MM.1S (cell line): ENCODE measurements around the gene PMM2.
A peak's percentile ranks its signal among the peaks of the same experiment; 100 is the strongest.

Experiments
- DNase-seq: peaks from one replicate; pipeline ENCODE4 v3.0.0-alpha.2; 2015
- H2AFZ ChIP-seq: fragments of 300-600 bp; sonication (generic); 2 replicates; pipeline ENCODE4 v1.6.0; 2016; ENCODE audit warnings: antibody characterized with exemption, low read length
- H3F3A ChIP-seq: fragments of 300-600 bp; sonication (generic); 2 replicates; pipeline ENCODE4 v1.6.1; 2016; ENCODE audit warnings: mild to moderate bottlenecking, antibody characterized with exemption, low read length, moderate library complexity, mixed read lengths; ENCODE audit not compliant: insufficient read depth
- H3K27ac ChIP-seq: fragments of 300-600 bp; sonication (generic); 2 replicates; pipeline ENCODE4 v1.5.1; 2016; ENCODE audit warnings: mild to moderate bottlenecking, low read length
- H3K27me3 ChIP-seq: fragments of 300-600 bp; sonication (generic); replicated peaks from 2 replicates; pipeline ENCODE4 v1.6.0; 2016; ENCODE audit warnings: low read length; ENCODE audit not compliant: insufficient read depth
- H3K36me3 ChIP-seq: fragments of 300-600 bp; sonication (generic); replicated peaks from 2 replicates; pipeline ENCODE4 v1.6.1; 2016; ENCODE audit warnings: mild to moderate bottlenecking, low read length, mixed read lengths; ENCODE audit not compliant: insufficient read depth
- H3K4me1 ChIP-seq: fragments of 300-600 bp; sonication (generic); 2 replicates; pipeline ENCODE4 v1.6.1; 2016; ENCODE audit warnings: low read length, mixed read lengths
- H3K4me2 ChIP-seq: fragments of 300-600 bp; sonication (generic); 2 replicates; pipeline ENCODE4 v1.6.0; 2016; ENCODE audit warnings: low read depth, low read length
- H3K4me3 ChIP-seq: fragments of 300-600 bp; sonication (generic); 2 replicates; pipeline ENCODE4 v1.5.1; 2016; ENCODE audit warnings: low read length, mixed read lengths
- H3K79me2 ChIP-seq: fragments of 300-600 bp; sonication (generic); 2 replicates; pipeline ENCODE4 v1.6.1; 2016; ENCODE audit warnings: mixed run types, low read length, mixed read lengths
- H3K9ac ChIP-seq: fragments of 300-600 bp; sonication (generic); 2 replicates; pipeline ENCODE4 v1.6.1; 2016; ENCODE audit warnings: low read length, mixed read lengths
- H3K9me2 ChIP-seq: fragments of 300-600 bp; sonication (generic); replicated peaks from 2 replicates; pipeline ENCODE4 v1.6.1; 2016; ENCODE audit warnings: mild to moderate bottlenecking, low read length, mixed read lengths; ENCODE audit not compliant: insufficient read depth
- H3K9me3 ChIP-seq: fragments of 300-600 bp; sonication (generic); replicated peaks from 2 replicates; pipeline ENCODE4 v1.6.1; 2016; ENCODE audit warnings: mild to moderate bottlenecking, low read length, mixed read lengths; ENCODE audit not compliant: insufficient read depth
- H4K20me1 ChIP-seq: fragments of 300-600 bp; sonication (generic); 2 replicates; pipeline ENCODE4 v1.6.1; 2016; ENCODE audit warnings: mild to moderate bottlenecking, low read length, moderate library complexity, mixed read lengths; ENCODE audit not compliant: insufficient read depth
- EZH2 ChIP-seq: fragments of 300-600 bp; sonication (generic); optimal IDR thresholded peaks from 2 replicates; pipeline ENCODE3; 2017; ENCODE audit warnings: low read depth, mild to moderate bottlenecking, antibody characterized with exemption, low read length, mixed read lengths
- EZH2phosphoT487 ChIP-seq: fragments of 300-600 bp; sonication (generic); IDR thresholded peaks from 2 replicates; pipeline ENCODE4 v1.6.1; 2018; ENCODE audit warnings: antibody characterized with exemption, low read length
- TF ChIP-seq, protein P1 (sequence below): fragments of 300-600 bp; sonication (generic); IDR thresholded peaks from 2 replicates; pipeline ENCODE4 v1.5.1; 2016; ENCODE audit warnings: antibody characterized with exemption, low read length, mixed read lengths

Gene PMM2

DNA sequence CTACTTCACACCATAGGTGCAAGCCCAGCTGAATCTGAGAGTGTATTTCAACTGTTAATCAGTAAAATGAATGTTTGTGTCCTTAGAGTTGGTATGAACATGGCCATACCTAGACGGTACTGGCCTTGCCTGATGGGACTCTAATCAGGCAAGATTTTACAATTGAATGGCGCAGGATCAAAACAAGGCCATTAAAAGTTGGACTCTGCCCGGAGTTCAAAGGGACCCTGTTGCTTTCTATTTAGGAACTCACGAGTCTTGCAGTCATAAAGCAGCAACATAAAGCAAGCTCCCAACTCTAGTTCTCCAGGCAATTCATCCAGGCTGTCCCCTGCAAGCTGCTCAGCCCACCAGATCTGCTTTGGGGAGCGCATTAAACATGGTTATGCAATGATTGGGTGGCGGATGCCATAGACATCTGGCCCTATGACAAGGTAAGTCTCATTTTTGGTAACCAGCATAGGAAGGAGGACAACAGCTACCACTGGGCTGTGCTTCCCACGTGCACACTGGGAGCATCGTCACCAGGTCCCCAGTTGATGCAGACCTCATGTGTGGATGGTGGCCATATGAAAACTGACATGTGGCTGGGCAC lies 9.0 kb upstream of the PMM2 start:
- 0 out of 2 replicates have a peak, but pooled peaks cover 3% of the 10 kb centered on the region for H3K79me2 ChIP-seq
- no peaks in the 10 kb centered on the region for H3K27me3 ChIP-seq
- H2AFZ ChIP-seq, result no peak overlapping the region
- H3K4me1 ChIP-seq, result no peaks in the 10 kb centered on the region
- H3K27ac ChIP-seq, result no peak overlapping the region
- H3K36me3 ChIP-seq, result no peaks in the 10 kb centered on the region
- DNase-seq, result no peak
- no peaks in the 10 kb centered on the region for H4K20me1 ChIP-seq
- no peak overlapping the region for H3K4me3 ChIP-seq
- no peaks in the 10 kb centered on the region for H3F3A ChIP-seq
- no peak overlapping the region for H3K4me2 ChIP-seq
- TF ChIP-seq EZH2, result no peak
- TF ChIP-seq, protein P1, sequence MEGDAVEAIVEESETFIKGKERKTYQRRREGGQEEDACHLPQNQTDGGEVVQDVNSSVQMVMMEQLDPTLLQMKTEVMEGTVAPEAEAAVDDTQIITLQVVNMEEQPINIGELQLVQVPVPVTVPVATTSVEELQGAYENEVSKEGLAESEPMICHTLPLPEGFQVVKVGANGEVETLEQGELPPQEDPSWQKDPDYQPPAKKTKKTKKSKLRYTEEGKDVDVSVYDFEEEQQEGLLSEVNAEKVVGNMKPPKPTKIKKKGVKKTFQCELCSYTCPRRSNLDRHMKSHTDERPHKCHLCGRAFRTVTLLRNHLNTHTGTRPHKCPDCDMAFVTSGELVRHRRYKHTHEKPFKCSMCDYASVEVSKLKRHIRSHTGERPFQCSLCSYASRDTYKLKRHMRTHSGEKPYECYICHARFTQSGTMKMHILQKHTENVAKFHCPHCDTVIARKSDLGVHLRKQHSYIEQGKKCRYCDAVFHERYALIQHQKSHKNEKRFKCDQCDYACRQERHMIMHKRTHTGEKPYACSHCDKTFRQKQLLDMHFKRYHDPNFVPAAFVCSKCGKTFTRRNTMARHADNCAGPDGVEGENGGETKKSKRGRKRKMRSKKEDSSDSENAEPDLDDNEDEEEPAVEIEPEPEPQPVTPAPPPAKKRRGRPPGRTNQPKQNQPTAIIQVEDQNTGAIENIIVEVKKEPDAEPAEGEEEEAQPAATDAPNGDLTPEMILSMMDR, result no peak
- no peak for TF ChIP-seq EZH2phosphoT487
- H3K9me3 ChIP-seq, result no peaks in the 10 kb centered on the region
- H3K9ac ChIP-seq, result no peak overlapping the region
- no peaks in the 10 kb centered on the region for H3K9me2 ChIP-seq

DNA sequence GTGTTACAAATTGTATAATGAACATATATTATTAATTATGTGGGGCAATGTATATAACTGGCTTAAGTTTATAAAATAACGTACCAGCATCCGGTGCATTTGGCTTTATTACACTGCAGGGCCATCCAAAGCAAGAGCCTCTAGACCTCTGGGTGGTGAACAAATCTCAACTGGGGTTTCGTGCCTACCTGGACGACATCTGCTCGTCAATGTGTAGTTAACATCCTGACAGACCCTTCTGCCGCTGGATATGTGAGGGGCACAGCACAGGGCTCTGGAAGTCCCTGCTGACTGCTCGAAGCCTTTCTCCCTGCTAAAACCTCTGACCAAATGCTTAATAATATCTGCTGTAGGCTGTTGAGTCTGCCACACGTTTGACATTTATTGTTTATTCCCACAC lies 2.5 kb upstream of the PMM2 start:
- Histone ChIP-seq H3K36me3 (no peaks in the 10 kb centered on the region), H3K27me3 (no peaks in the 10 kb centered on the region), H3K27ac (no peak overlapping the region), H3K9ac (no peak overlapping the region), H2AFZ (no peak overlapping the region), H3K4me1 (peaks cover 15% of the 10 kb centered on the region), H3K9me3 (no peaks in the 10 kb centered on the region), H3K4me2 (no peak overlapping the region), H3F3A (no peaks in the 10 kb centered on the region), H3K79me2 (peaks cover 54% of the 10 kb centered on the region), H3K9me2 (no peaks in the 10 kb centered on the region), H4K20me1 (0 out of 2 replicates have a peak, but pooled peaks cover 5% of the 10 kb centered on the region), H3K4me3 (no peak overlapping the region)
- TF ChIP-seq EZH2 (no peak), EZH2phosphoT487 (no peak)
- TF ChIP-seq, protein P1, result no peak
- no peak for DNase-seq

DNA sequence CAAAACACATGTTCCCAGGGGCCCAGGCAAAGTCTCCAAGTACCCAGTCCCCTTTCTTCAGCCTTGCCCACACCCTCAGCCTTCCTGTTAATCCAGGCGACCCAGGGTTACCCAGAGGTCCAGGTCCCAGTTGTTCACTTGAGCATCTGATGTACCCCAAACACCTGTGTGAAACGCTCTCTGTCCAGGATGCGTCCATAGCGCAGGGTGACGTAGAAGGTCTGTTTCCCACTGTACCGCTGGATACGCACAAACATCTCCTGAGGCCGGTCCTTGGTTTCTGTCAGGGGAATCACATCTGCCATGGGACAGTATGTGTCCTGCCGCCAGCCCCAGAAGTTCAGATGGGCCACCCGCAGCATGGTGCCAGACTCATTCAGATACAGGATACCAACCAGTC lies 1.8 kb upstream of the PMM2 start:
- TF ChIP-seq, protein P1, result no peak
- no peak for TF ChIP-seq EZH2phosphoT487
- TF ChIP-seq EZH2, result no peak
- Histone ChIP-seq H3F3A (no peaks in the 10 kb centered on the region), H3K9me3 (no peaks in the 10 kb centered on the region), H4K20me1 (peaks cover 5% of the 10 kb centered on the region; the same call in 1 of the 2 replicates), H3K79me2 (peaks cover 61% of the 10 kb centered on the region), H2AFZ (no peak overlapping the region), H3K27me3 (no peaks in the 10 kb centered on the region), H3K36me3 (no peaks in the 10 kb centered on the region), H3K9me2 (no peaks in the 10 kb centered on the region), H3K9ac (no peak overlapping the region), H3K4me3 (no peak overlapping the region), H3K4me2 (peak overlapping the region; percentile 61; the same call in 1 of the 2 replicates), H3K4me1 (peaks cover 15% of the 10 kb centered on the region), H3K27ac (no peak overlapping the region)
- no peak for DNase-seq
